ENCODE measurements around the gene GNB1.

DNA sequence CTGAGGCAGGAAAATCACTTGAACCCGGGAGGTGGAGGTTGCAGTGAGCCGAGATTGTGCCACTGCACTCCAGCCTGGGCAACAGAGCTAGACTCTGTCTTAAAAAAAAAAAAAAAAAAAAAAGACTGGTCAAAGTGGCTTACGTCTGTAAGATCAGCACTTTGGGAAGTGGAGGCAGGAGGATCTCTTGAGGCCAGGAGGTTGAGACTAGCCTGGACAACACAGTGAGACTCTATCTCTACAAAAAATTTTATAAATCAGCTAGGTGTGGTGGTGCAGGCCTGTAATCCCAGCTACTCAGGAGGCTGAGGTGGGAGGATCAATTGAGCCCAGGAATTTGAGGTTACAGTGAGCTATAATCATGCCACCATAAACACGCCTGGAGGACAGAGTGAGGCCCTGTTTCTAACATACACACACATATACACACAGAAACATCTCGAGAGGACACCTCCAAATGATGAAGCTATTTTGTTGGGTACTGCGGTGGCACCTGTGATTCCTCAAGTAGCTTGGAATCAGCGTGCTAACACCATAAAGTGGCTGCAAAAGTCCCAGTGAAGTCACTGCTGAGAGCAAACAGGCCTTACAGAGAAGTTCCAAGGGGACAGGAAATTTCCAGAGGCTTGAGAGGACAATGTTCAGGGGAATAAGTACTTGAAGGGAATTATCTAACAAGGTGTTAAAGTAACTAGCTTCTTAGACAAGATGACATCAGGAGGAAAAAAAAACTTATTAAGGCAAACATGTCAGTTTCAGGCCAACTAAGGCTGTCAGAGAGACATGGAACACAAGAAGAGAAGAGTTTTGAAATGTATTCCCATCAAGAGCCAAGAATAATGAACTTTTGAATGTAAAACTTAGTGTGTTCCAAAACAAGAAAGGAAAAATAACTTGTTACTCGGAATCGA is 114.0 kb downstream of the GNB1 start:
- TF ChIP-seq, protein P1, sequence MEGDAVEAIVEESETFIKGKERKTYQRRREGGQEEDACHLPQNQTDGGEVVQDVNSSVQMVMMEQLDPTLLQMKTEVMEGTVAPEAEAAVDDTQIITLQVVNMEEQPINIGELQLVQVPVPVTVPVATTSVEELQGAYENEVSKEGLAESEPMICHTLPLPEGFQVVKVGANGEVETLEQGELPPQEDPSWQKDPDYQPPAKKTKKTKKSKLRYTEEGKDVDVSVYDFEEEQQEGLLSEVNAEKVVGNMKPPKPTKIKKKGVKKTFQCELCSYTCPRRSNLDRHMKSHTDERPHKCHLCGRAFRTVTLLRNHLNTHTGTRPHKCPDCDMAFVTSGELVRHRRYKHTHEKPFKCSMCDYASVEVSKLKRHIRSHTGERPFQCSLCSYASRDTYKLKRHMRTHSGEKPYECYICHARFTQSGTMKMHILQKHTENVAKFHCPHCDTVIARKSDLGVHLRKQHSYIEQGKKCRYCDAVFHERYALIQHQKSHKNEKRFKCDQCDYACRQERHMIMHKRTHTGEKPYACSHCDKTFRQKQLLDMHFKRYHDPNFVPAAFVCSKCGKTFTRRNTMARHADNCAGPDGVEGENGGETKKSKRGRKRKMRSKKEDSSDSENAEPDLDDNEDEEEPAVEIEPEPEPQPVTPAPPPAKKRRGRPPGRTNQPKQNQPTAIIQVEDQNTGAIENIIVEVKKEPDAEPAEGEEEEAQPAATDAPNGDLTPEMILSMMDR (conservative IDR thresholded peaks at IDR 0.05; ENCODE audit: low read depth, low read length) = no peak
- no peak for TF ChIP-seq EZH2 (IDR thresholded peaks at IDR 0.05; ENCODE audit: borderline replicate concordance, low read depth, low read length, poor library complexity, severe bottlenecking)
